GM12878 (cell line): ENCODE measurements around the gene RAET1G. TPM values are rescaled to one million over a fixed set of nuclear protein-coding genes. Genes with fewer than 3 reads are reported as not detected.

ENCODE experiments used
- ATAC-seq: fragments of 200-7000 bp; cut with Tn5 transposase; 3 replicates; pipeline ENCODE4 v1.9.1; 2020; ENCODE audit warnings: mild to moderate bottlenecking, moderate library complexity
- BruUV-seq: library from RNA; stranded (reverse); fragments of 400-500 nt; replicated peaks from 2 replicates; lab custom pipeline; 2021; lab: Mats Ljungman, UMichigan
- CTCF ChIA-PET: fragments of 300-600 bp; sonication (Branson Sonifier 250); formaldehyde crosslinking; extraction: SDS; loops from one replicate; lab custom pipeline; 2021; ENCODE audit warnings: inconsistent platforms; lab: Yijun Ruan, JAX
- POLR2A ChIA-PET: fragments of 350-600 bp; formaldehyde crosslinking; extraction: SDS; loops from one replicate; lab custom pipeline; 2021; ENCODE audit warnings: inconsistent platforms; lab: Charles Lee
- RAD21 ChIA-PET: fragments of 300-600 bp; sonication (Branson Sonifier 250); formaldehyde crosslinking; loops from one replicate; lab custom pipeline; 2023; ENCODE audit warnings: antibody characterized with exemption; ENCODE audit not compliant: unreplicated experiment; lab: Charles Lee
- SMC1A ChIA-PET: fragments of 300-600 bp; sonication (Branson Sonifier 250); formaldehyde crosslinking; loops from one replicate; lab custom pipeline; 2023; ENCODE audit not compliant: unreplicated experiment, uncharacterized antibody; lab: Charles Lee
- DNase-seq: peaks from one replicate; pipeline ENCODE4 v3.0.0-alpha.2; 2011; ENCODE audit warnings: low read depth, low spot score
- FAIRE-seq: peaks from 3 replicates; lab custom pipeline; 2011; peaks lifted over from hg19 to GRCh38; lab: Jason Lieb, UNC
- H2AFZ ChIP-seq: 2 replicates; pipeline ENCODE4 v1.6.0; 2011; ENCODE audit warnings: low read depth, low read length, control low read depth; ENCODE audit not compliant: control insufficient read depth
- H3K27ac ChIP-seq: 2 replicates; pipeline ENCODE4 v1.5.1; 2011; ENCODE audit warnings: control low read depth; ENCODE audit not compliant: control insufficient read depth, insufficient read depth
- H3K27me3 ChIP-seq, 2 experiments: replicated peaks in 1 of 2; 2 replicates each; pipeline versions ENCODE4 v1.6.0 to v1.6.1; 2011; ENCODE audit warnings: low read length in 1 of 2; ENCODE audit not compliant: control insufficient read depth in 2 of 2, insufficient read depth in 2 of 2
- H3K36me3 ChIP-seq, 2 experiments: 2 replicates each; pipeline ENCODE4 v1.5.1; 2011; ENCODE audit warnings: low read length in 1 of 2; ENCODE audit not compliant: control insufficient read depth in 2 of 2, insufficient read depth in 2 of 2
- H3K4me1 ChIP-seq: 2 replicates; pipeline ENCODE4 v1.6.1; 2011; ENCODE audit warnings: mild to moderate bottlenecking, low read length, moderate library complexity, mixed read lengths; ENCODE audit not compliant: control insufficient read depth, insufficient read depth
- H3K4me2 ChIP-seq: 2 replicates; pipeline ENCODE4 v1.6.0; 2011; ENCODE audit warnings: control low read depth; ENCODE audit not compliant: control insufficient read depth, insufficient read depth
- H3K4me3 ChIP-seq: fragments of 200-600 bp; sonication (generic); 2 replicates; pipeline ENCODE4 v1.5.1; 2016
- H3K79me2 ChIP-seq: 2 replicates; pipeline ENCODE4 v1.6.0; 2011; ENCODE audit warnings: low read length; ENCODE audit not compliant: control insufficient read depth, insufficient read depth
- H3K9ac ChIP-seq: 2 replicates; pipeline ENCODE4 v1.8.0; 2011; ENCODE audit warnings: low read length, control low read depth, mixed read lengths; ENCODE audit not compliant: control insufficient read depth, insufficient read depth
- H3K9me3 ChIP-seq: replicated peaks from 3 replicates; pipeline ENCODE4 v1.5.1; 2011; ENCODE audit warnings: mild to moderate bottlenecking, low read length; ENCODE audit not compliant: control insufficient read depth, insufficient read depth
- H4K20me1 ChIP-seq: 2 replicates; pipeline ENCODE4 v1.6.0; 2011; ENCODE audit not compliant: control insufficient read depth, insufficient read depth
- CBX3 ChIP-seq: fragments of 200-600 bp; sonication (generic); IDR thresholded peaks from 2 replicates; pipeline ENCODE4 v1.6.1; 2016; ENCODE audit warnings: low read depth, borderline replicate concordance
- CREB1 ChIP-seq: IDR thresholded peaks from 2 replicates; pipeline ENCODE4 v1.6.1; 2012; ENCODE audit warnings: low read depth, mild to moderate bottlenecking, inconsistent platforms
- ETV6 ChIP-seq, 2 experiments: fragments of 450-650 bp in 1 of 2; IDR thresholded peaks in 1 of 2; conservative IDR thresholded peaks in 1 of 2; 2 replicates each; pipeline ENCODE4 v1.6.1; 2014; ENCODE audit warnings: antibody characterized with exemption in 1 of 2, borderline replicate concordance in 1 of 2, low read depth in 1 of 2, mild to moderate bottlenecking in 1 of 2, moderate library complexity in 1 of 2
- GABPA ChIP-seq: IDR thresholded peaks from 2 replicates; pipeline ENCODE4 v1.6.1; 2014; ENCODE audit warnings: antibody characterized with exemption, low read depth, mild to moderate bottlenecking, inconsistent platforms
- HDAC6 ChIP-seq: fragments of 200-600 bp; sonication (generic); IDR thresholded peaks from one replicate; pipeline ENCODE4 v1.8.0; 2017; ENCODE audit warnings: antibody characterized with exemption; ENCODE audit not compliant: unreplicated experiment
- MEF2A ChIP-seq: IDR thresholded peaks from 2 replicates; pipeline ENCODE4 v1.6.1; 2011; ENCODE audit warnings: low read depth, mild to moderate bottlenecking, low read length, moderate library complexity; ENCODE audit not compliant: insufficient read depth
- MTA2 ChIP-seq: fragments of 450-650 bp; IDR thresholded peaks from 2 replicates; pipeline ENCODE4 v1.6.1; 2016; ENCODE audit warnings: low read depth, mild to moderate bottlenecking, moderate library complexity
- POU2F2 ChIP-seq: IDR thresholded peaks from 3 replicates; pipeline ENCODE4 v1.6.1; 2011; ENCODE audit warnings: low read depth, mild to moderate bottlenecking, low read length, borderline replicate concordance
- SMAD1 ChIP-seq: fragments of 450-650 bp; IDR thresholded peaks from 2 replicates; pipeline ENCODE4 v1.6.1; 2018; ENCODE audit warnings: mild to moderate bottlenecking, low read depth; ENCODE audit not compliant: partially characterized antibody
- SP1 ChIP-seq: IDR thresholded peaks from one replicate; pipeline ENCODE4 v1.6.1; 2011; ENCODE audit warnings: low read depth, low read length
- TARDBP ChIP-seq: IDR thresholded peaks from 2 replicates; pipeline ENCODE4 v1.6.1; 2016; ENCODE audit warnings: borderline replicate concordance
- YBX1 ChIP-seq: fragments of 450-650 bp; IDR thresholded peaks from 2 replicates; pipeline ENCODE4 v1.6.1; 2016; ENCODE audit warnings: antibody characterized with exemption
- ZNF622 ChIP-seq: fragments of 450-650 bp; IDR thresholded peaks from 2 replicates; pipeline ENCODE4 v1.6.1; 2017; ENCODE audit warnings: mild to moderate bottlenecking, inconsistent platforms
- WGBS: methylation state at CpG from one replicate; pipeline ENCODE4 v1.1.6; 2016; ENCODE audit warnings: low lambda C conversion rate; ENCODE audit not compliant: insufficient replicate concordance, insufficient coverage; ENCODE audit errors: missing lambda C conversion rate; 5-methylcytosine and 5-hydroxymethylcytosine counted together
- in situ Hi-C: fragments of 300-500 bp; cut with MboI; formaldehyde crosslinking; loops from 9 replicates; pipeline ENCODE4 v1.14.3; 2018; ENCODE audit warnings: mixed read lengths
- intact Hi-C: fragments of 100-400 bp; cut with micrococcal nuclease; formaldehyde crosslinking; loops from one replicate; pipeline ENCODE4 v1.14.2; 2022; ENCODE audit not compliant: unreplicated experiment
- polyA plus RNA-seq, 11 experiments: library from polyadenylated mRNA; depleted of rRNA in 4 of 11; unstranded in 6 of 11; stranded (reverse) in 5 of 11; fragments of >200 nt; fragmentation: Nextera tagmentation in 4 of 11; fragmentation: Illumina TruSeq in 1 of 11; extraction: Ambion mirVana in 4 of 11; extraction: Trizol in 1 of 11; gene quantifications; 1 replicate in 1 of 11; 2 replicates in 10 of 11; pipeline versions ENCODE4 v1.2.1 to v1.2.3, GENCODE V29; 2011 to 2016; ENCODE audit warnings: inconsistent platforms in 2 of 11, missing spikeins in 2 of 11, low read depth in 1 of 11
- total RNA-seq, 4 experiments: library from RNA; depleted of rRNA in 3 of 4; stranded (reverse); fragments of >200 nt in 3 of 4; fragmentation: Illumina TruSeq in 1 of 4; extraction: Trizol in 1 of 4; gene quantifications; 2 replicates each; pipeline versions ENCODE4 v1.2.1 to v1.2.3, GENCODE V29; 2013 to 2021
- TF ChIP-seq, protein P1 (sequence below): fragments of 450-650 bp; IDR thresholded peaks from 2 replicates; pipeline ENCODE4 v1.6.1; 2017; ENCODE audit warnings: mild to moderate bottlenecking, moderate library complexity
- TF ChIP-seq, protein P2 (sequence below): IDR thresholded peaks from 2 replicates; pipeline ENCODE4 v1.6.1; 2011; ENCODE audit warnings: mild to moderate bottlenecking, low read depth, low read length, moderate library complexity; ENCODE audit not compliant: insufficient replicate concordance
- TF ChIP-seq, protein P3 (sequence below): fragments of 450-650 bp; IDR thresholded peaks from 2 replicates; pipeline ENCODE4 v1.6.1; 2017; ENCODE audit warnings: low read depth, mild to moderate bottlenecking, moderate library complexity

RAET1G gene
- total and polyA plus RNA-seq, 10 of the 15 experiments (the other 5 are each of a cell fraction or from before 2014, with no cell fraction given), result not detected

DNA sequence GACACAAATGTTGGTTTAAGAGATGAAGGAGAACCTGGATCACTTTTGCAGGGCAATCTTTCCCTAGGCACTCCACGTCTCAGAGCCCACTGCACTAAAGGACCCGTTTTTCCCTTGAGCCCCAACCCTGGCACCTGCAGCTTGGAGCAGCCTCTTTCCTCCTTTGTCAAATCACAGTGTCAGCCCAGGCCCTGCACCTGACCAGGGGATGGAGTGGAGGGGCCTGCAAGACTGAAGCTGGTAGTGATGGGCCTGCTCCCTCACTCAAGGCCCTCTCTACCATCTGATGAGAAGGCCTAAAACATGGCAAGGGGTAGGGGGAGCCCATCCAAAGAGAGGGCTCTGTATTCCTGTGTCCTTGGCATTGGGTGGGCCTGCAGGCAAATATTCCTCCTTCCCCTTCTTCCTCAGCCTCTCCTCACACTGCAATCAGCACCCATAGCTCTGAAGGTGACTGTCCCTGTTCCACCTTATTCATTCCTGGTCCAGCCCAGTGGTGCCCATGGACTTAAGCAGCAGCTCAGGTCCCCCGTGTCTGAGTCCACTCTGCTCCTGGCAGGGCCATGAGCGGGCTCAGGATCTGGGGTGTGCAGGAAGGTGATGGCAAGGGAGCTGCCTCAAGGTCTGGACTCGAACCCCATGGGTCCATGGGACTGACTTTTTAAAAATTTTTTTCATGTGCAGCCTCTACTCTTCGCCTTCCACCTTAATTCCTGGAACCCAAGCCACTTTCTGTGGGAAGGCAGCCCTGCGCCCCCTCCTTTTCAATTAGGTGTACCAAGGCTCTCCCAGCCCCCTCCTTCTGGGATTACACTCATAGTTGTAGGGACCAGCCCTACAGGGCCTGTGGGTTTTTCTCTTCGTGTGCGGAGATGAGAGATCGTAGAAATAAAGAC is 6.7 kb downstream of the RAET1G start:
- Histone ChIP-seq H2AFZ (no peak overlapping the region), H3K9ac (no peak overlapping the region), H3K79me2 (no peaks in the 10 kb centered on the region), H3K4me1 (no peaks in the 10 kb centered on the region), H3K4me2 (no peak overlapping the region), H3K9me3 (no peaks in the 10 kb centered on the region), H3K27me3 (no peaks in the 10 kb centered on the region; a peak in 2 of 4 replicates), H3K4me3 (no peak overlapping the region), H3K36me3 (no peaks in the 10 kb centered on the region)
- ATAC-seq (no peak), FAIRE-seq (no peak), DNase-seq (no peak)
- ChIA-PET SMC1A (no interaction called here), RAD21 (no interaction called here), POLR2A (no interaction called here), CTCF (interaction anchor here (1.3 to 1.4 kb wide), 2 partner anchors 12 to 101 kb away, joined by 3 to 5 read pairs; no protein-coding TSS in a partner anchor)
- intact Hi-C loops, result no loop called here
- BruUV-seq, result no TSS peak
- WGBS, result 31% methylated on average over 10 of the region's 10 CpGs
- TF ChIP-seq YBX1 (no peak), CBX3 (no peak), SP1 (no peak), MEF2A (no peak), GABPA (no peak), HDAC6 (no peak), ZNF622 (no peak), SMAD1 (no peak), POU2F2 (no peak), ETV6 (conservative IDR thresholded peaks at IDR 0.05 in 1 of 2, IDR thresholded peaks at IDR 0.05 in 1 of 2; ENCODE audit: borderline replicate concordance in 1 of 2, low read depth in 1 of 2) (no peak), TARDBP (no peak), CREB1 (no peak), MTA2 (no peak)
- TF ChIP-seq, protein P1, sequence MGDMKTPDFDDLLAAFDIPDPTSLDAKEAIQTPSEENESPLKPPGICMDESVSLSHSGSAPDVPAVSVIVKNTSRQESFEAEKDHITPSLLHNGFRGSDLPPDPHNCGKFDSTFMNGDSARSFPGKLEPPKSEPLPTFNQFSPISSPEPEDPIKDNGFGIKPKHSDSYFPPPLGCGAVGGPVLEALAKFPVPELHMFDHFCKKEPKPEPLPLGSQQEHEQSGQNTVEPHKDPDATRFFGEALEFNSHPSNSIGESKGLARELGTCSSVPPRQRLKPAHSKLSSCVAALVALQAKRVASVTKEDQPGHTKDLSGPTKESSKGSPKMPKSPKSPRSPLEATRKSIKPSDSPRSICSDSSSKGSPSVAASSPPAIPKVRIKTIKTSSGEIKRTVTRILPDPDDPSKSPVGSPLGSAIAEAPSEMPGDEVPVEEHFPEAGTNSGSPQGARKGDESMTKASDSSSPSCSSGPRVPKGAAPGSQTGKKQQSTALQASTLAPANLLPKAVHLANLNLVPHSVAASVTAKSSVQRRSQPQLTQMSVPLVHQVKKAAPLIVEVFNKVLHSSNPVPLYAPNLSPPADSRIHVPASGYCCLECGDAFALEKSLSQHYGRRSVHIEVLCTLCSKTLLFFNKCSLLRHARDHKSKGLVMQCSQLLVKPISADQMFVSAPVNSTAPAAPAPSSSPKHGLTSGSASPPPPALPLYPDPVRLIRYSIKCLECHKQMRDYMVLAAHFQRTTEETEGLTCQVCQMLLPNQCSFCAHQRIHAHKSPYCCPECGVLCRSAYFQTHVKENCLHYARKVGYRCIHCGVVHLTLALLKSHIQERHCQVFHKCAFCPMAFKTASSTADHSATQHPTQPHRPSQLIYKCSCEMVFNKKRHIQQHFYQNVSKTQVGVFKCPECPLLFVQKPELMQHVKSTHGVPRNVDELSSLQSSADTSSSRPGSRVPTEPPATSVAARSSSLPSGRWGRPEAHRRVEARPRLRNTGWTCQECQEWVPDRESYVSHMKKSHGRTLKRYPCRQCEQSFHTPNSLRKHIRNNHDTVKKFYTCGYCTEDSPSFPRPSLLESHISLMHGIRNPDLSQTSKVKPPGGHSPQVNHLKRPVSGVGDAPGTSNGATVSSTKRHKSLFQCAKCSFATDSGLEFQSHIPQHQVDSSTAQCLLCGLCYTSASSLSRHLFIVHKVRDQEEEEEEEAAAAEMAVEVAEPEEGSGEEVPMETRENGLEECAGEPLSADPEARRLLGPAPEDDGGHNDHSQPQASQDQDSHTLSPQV, result no peak
- TF ChIP-seq, protein P2, sequence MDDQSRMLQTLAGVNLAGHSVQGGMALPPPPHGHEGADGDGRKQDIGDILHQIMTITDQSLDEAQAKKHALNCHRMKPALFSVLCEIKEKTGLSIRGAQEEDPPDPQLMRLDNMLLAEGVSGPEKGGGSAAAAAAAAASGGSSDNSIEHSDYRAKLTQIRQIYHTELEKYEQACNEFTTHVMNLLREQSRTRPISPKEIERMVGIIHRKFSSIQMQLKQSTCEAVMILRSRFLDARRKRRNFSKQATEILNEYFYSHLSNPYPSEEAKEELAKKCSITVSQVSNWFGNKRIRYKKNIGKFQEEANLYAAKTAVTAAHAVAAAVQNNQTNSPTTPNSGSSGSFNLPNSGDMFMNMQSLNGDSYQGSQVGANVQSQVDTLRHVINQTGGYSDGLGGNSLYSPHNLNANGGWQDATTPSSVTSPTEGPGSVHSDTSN, result no peak
- TF ChIP-seq, protein P3, sequence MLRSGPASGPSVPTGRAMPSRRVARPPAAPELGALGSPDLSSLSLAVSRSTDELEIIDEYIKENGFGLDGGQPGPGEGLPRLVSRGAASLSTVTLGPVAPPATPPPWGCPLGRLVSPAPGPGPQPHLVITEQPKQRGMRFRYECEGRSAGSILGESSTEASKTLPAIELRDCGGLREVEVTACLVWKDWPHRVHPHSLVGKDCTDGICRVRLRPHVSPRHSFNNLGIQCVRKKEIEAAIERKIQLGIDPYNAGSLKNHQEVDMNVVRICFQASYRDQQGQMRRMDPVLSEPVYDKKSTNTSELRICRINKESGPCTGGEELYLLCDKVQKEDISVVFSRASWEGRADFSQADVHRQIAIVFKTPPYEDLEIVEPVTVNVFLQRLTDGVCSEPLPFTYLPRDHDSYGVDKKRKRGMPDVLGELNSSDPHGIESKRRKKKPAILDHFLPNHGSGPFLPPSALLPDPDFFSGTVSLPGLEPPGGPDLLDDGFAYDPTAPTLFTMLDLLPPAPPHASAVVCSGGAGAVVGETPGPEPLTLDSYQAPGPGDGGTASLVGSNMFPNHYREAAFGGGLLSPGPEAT, result no peak
- TF ChIP-seq, all 136 proteins: peak for 0
- no peaks in the 10 kb centered on the region; the same call in 1 of the 2 replicates for H4K20me1 ChIP-seq
- in situ Hi-C loops, result no loop called here
- H3K27ac ChIP-seq, result no peak overlapping the region
